PC-9 (cell line): ENCODE data around the gene PTPRM. TPM values are rescaled to one million over a fixed set of nuclear protein-coding genes. Genes with fewer than 3 reads are reported as not detected.

Experiments
- BruUV-seq: library from RNA; stranded (reverse); fragments of 400-500 nt; replicated peaks from 2 replicates; lab custom pipeline; 2021; lab: Mats Ljungman, UMichigan
- CTCF ChIA-PET: fragments of 300-600 bp; sonication (Branson Sonifier 250); formaldehyde crosslinking; loops from one replicate; lab custom pipeline; 2022; ENCODE audit warnings: antibody characterized with exemption; lab: Charles Lee
- POLR2A ChIA-PET: fragments of 300-600 bp; sonication (Branson Sonifier 250); formaldehyde crosslinking; loops from one replicate; lab custom pipeline; 2022; ENCODE audit warnings: antibody characterized with exemption; ENCODE audit not compliant: unreplicated experiment; lab: Charles Lee
- DNase-seq, 2 experiments: peaks; one replicate each; pipeline versions ENCODE4 v3.0.0 to v3.0.0-alpha.2; 2015 to 2022; ENCODE audit warnings: mixed read lengths in 1 of 2
- H2AFZ ChIP-seq: fragments of 200-600 bp; sonication (generic); 2 replicates; pipeline ENCODE4 v1.8.1; 2017; ENCODE audit warnings: antibody characterized with exemption
- H3F3A ChIP-seq: fragments of 200-600 bp; sonication (generic); 2 replicates; pipeline ENCODE4 v1.8.1; 2017; ENCODE audit warnings: antibody characterized with exemption, mild to moderate bottlenecking, low read depth; ENCODE audit not compliant: insufficient read depth
- H3K27ac ChIP-seq: fragments of 200-600 bp; sonication (generic); 2 replicates; pipeline ENCODE4 v1.6.1; 2016; ENCODE audit warnings: mixed run types
- H3K27me3 ChIP-seq: fragments of 200-600 bp; sonication (generic); 2 replicates; pipeline ENCODE4 v1.6.1; 2016; ENCODE audit warnings: low read depth, mixed run types; ENCODE audit not compliant: insufficient read depth
- H3K36me3 ChIP-seq: fragments of 200-600 bp; sonication (generic); 2 replicates; pipeline ENCODE4 v1.6.1; 2016; ENCODE audit warnings: low read depth, mixed run types
- H3K4me1 ChIP-seq: fragments of 200-600 bp; sonication (generic); replicated peaks from 2 replicates; pipeline ENCODE4 v1.6.1; 2016; ENCODE audit warnings: mixed run types; ENCODE audit not compliant: insufficient read depth
- H3K4me2 ChIP-seq: fragments of 200-600 bp; sonication (generic); 2 replicates; pipeline ENCODE4 v1.6.1; 2017; ENCODE audit warnings: mixed run types
- H3K4me3 ChIP-seq: fragments of 200-600 bp; sonication (generic); 2 replicates; pipeline ENCODE4 v1.6.1; 2016; ENCODE audit warnings: mixed run types
- H3K79me2 ChIP-seq: fragments of 200-600 bp; sonication (generic); 2 replicates; pipeline ENCODE4 v1.6.1; 2017; ENCODE audit warnings: low read depth, mixed run types
- H3K9me2 ChIP-seq: fragments of 200-600 bp; sonication (generic); 2 replicates; pipeline ENCODE4 v1.8.1; 2017; ENCODE audit warnings: mild to moderate bottlenecking; ENCODE audit not compliant: insufficient read depth
- H3K9me3 ChIP-seq: fragments of 200-600 bp; sonication (generic); 2 replicates; pipeline ENCODE4 v1.8.1; 2016; ENCODE audit warnings: low read depth; ENCODE audit not compliant: insufficient read depth
- H4K20me1 ChIP-seq: fragments of 200-600 bp; sonication (generic); 2 replicates; pipeline ENCODE4 v1.8.1; 2017; ENCODE audit not compliant: insufficient read depth
- CTCF ChIP-seq: fragments of 200-600 bp; sonication (generic); conservative IDR thresholded peaks from 2 replicates; pipeline ENCODE4 v1.6.1; 2017; ENCODE audit warnings: mixed run types, antibody characterized with exemption, mild to moderate bottlenecking, moderate library complexity
- EZH2 ChIP-seq: fragments of 200-600 bp; sonication (generic); IDR thresholded peaks from 2 replicates; pipeline ENCODE4 v1.8.0; 2017; ENCODE audit warnings: antibody characterized with exemption, low read depth
- intact Hi-C: fragments of 100-400 bp; cut with micrococcal nuclease; formaldehyde crosslinking; loops from one replicate; pipeline ENCODE4 v1.10.0; 2022; ENCODE audit not compliant: unreplicated experiment
- total RNA-seq: library from RNA; stranded (reverse); gene quantifications from 2 replicates; pipeline ENCODE4 v1.2.3, GENCODE V29; 2021

PTPRM gene
- total RNA-seq, 1 experiment from 2014 or later = 32.5 TPM

- CTCF ChIA-PET = no interaction called here
- Histone ChIP-seq H3F3A (no peaks in the 10 kb centered on the region), H3K4me1 (no peaks in the 10 kb centered on the region), H3K36me3 (no peaks in the 10 kb centered on the region), H3K27me3 (no peaks in the 10 kb centered on the region), H3K27ac (no peak overlapping the region), H3K9me2 (no peaks in the 10 kb centered on the region), H3K4me3 (no peak overlapping the region), H3K9me3 (no peaks in the 10 kb centered on the region), H2AFZ (no peak overlapping the region), H4K20me1 (no peaks in the 10 kb centered on the region), H3K4me2 (no peak overlapping the region), H3K79me2 (no peaks in the 10 kb centered on the region)
- POLR2A ChIA-PET = no interaction called here
- TF ChIP-seq CTCF (no peak), EZH2 (no peak)
- intact Hi-C loops = loop anchor here (10.0 kb wide), 1 partner anchor 208 kb away; the partner anchor contains the start of gene PTPRM
- no TSS peak for BruUV-seq
- DNase-seq = no peak
Observed at GRCh38 chr18:7772510-7772888, 205.4 kb downstream of the PTPRM start.

- Histone ChIP-seq H3K79me2 (no peaks in the 10 kb centered on the region), H3F3A (no peaks in the 10 kb centered on the region), H3K4me2 (no peak overlapping the region), H3K27ac (no peak overlapping the region), H3K9me3 (no peaks in the 10 kb centered on the region), H3K27me3 (no peaks in the 10 kb centered on the region), H3K36me3 (no peaks in the 10 kb centered on the region), H4K20me1 (no peaks in the 10 kb centered on the region), H3K4me3 (no peak overlapping the region), H3K4me1 (no peaks in the 10 kb centered on the region), H3K9me2 (no peaks in the 10 kb centered on the region), H2AFZ (no peak overlapping the region)
- POLR2A ChIA-PET = no interaction called here
- intact Hi-C loops = loop anchor here (10.0 kb wide), 1 partner anchor 208 kb away; the partner anchor contains the start of gene PTPRM
- no TSS peak for BruUV-seq
- CTCF ChIA-PET = no interaction called here
- TF ChIP-seq EZH2 = no peak
- no peak for TF ChIP-seq CTCF
- no peak for DNase-seq
Observed at GRCh38 chr18:7772951-7773350, 205.8 kb downstream of the PTPRM start.

GRCh38 chr18:7775128-7775527, 208.0 kb downstream of the PTPRM start:
- Histone ChIP-seq H3K27ac (no peak overlapping the region), H3F3A (no peaks in the 10 kb centered on the region), H4K20me1 (no peaks in the 10 kb centered on the region), H3K9me3 (no peaks in the 10 kb centered on the region), H3K79me2 (no peaks in the 10 kb centered on the region), H3K4me3 (no peak overlapping the region), H3K9me2 (no peaks in the 10 kb centered on the region), H3K4me2 (no peak overlapping the region), H3K4me1 (no peaks in the 10 kb centered on the region), H2AFZ (no peak overlapping the region), H3K36me3 (no peaks in the 10 kb centered on the region), H3K27me3 (no peaks in the 10 kb centered on the region)
- TF ChIP-seq CTCF = no peak
- TF ChIP-seq EZH2 = no peak
- intact Hi-C loops = loop anchor here (10.0 kb wide), 1 partner anchor 210 kb away; the partner anchor contains the start of gene PTPRM
- CTCF ChIA-PET = no interaction called here
- POLR2A ChIA-PET = interaction anchor here (0.6 kb wide), 1 partner anchor 486 kb away, joined by 5 read pairs; no protein-coding TSS in a partner anchor
- no TSS peak for BruUV-seq
- no peak for DNase-seq
